ENCODE measurements around the gene EPHA8. TPM values are rescaled to one million over a fixed set of nuclear protein-coding genes. Genes with fewer than 3 reads are reported as not detected.

Gene EPHA8
- total and polyA plus RNA-seq, 2 of the 4 experiments (the other 2 are of a cell fraction): not detected

- H3K14ac ChIP-seq (replicated peaks; ENCODE audit: low read depth, low read length): no peak overlapping the region
- H3K4me1 ChIP-seq (ENCODE audit: control insufficient read depth, insufficient read depth, low read length): no peaks in the 10 kb centered on the region
- H2BK20ac ChIP-seq (ENCODE audit: low read depth, low read length): no peak overlapping the region
- no peak overlapping the region for H3K4me2 ChIP-seq (ENCODE audit: low read depth, low read length)
- peaks cover 65% of the 10 kb centered on the region for H3K27me3 ChIP-seq (ENCODE audit: control insufficient read depth, insufficient read depth, low read length)
- H4K20me1 ChIP-seq (ENCODE audit: insufficient read depth, low read length): no peaks in the 10 kb centered on the region
- in situ Hi-C loops (cut with MboI; ENCODE audit: low sequenced_read_pairs) (no loop called here), dilution Hi-C loops (cut with HindIII; ENCODE audit: low sequenced_read_pairs, unreplicated experiment) (no loop called here), intact Hi-C loops (cut with micrococcal nuclease) (no loop called here)
- H3K18ac ChIP-seq (ENCODE audit: low read depth, low read length): no peak overlapping the region
- ChIA-PET POLR2A (ENCODE audit: unreplicated experiment) (no interaction called here), CTCF (no interaction called here)
- no peaks in the 10 kb centered on the region for H3K9me3 ChIP-seq (ENCODE audit: control insufficient read depth, insufficient read depth, low read length)
- H4K91ac ChIP-seq (ENCODE audit: insufficient read depth, low read depth, low read length): no peak overlapping the region
- H3K23ac ChIP-seq (ENCODE audit: low read depth, low read length): no peak overlapping the region
- no peak overlapping the region for H3K4ac ChIP-seq (ENCODE audit: low read depth, low read length)
- no TSS peak for BruUV-seq (replicated peaks)
- ATAC-seq (ENCODE audit: low read depth): no peak
- H3K36me3 ChIP-seq (ENCODE audit: control insufficient read depth, insufficient read depth, low read length): no peaks in the 10 kb centered on the region
- H3K4me3 ChIP-seq (ENCODE audit: insufficient read depth, low read depth, low read length): no peak overlapping the region
- H2AFZ ChIP-seq (replicated peaks; ENCODE audit: low read length, poor library complexity): peak overlapping the region; percentile 14
- DNase-seq: no peak
- no peak overlapping the region for H4K8ac ChIP-seq (ENCODE audit: low read depth in 2 of 2, low read length in 2 of 2)
- H3K9me1 ChIP-seq (ENCODE audit: insufficient read depth, low read length): no peaks in the 10 kb centered on the region
- H2BK120ac ChIP-seq (ENCODE audit: low read depth, low read length): no peak overlapping the region
- no peak overlapping the region for H2AK9ac ChIP-seq (replicated peaks; ENCODE audit: low read depth, low read length, poor library complexity)
- H2BK5ac ChIP-seq (ENCODE audit: low read depth, low read length, poor library complexity, severe bottlenecking): no peak overlapping the region
- H4K5ac ChIP-seq (ENCODE audit: low read depth, low read length): no peak overlapping the region
- no peaks in the 10 kb centered on the region for H3K79me1 ChIP-seq (ENCODE audit: low read depth in 1 of 2, low read length in 2 of 2)
- 49% methylated on average over 8 of the region's 38 CpGs; no CpG with 5 or more reads in 1 of the 2 experiments for WGBS, 2 experiments (ENCODE audit: extremely low coverage in 2 of 2, insufficient read length in 1 of 2)
- no peak overlapping the region for H3K27ac ChIP-seq (ENCODE audit: insufficient read depth, low read length)
- H3K9ac ChIP-seq (ENCODE audit: low read depth, low read length): no peak overlapping the region
- no peak overlapping the region for H3K56ac ChIP-seq (ENCODE audit: extremely low read depth, insufficient read depth, low read length)
- no peak overlapping the region for H2AK5ac ChIP-seq (ENCODE audit: low read depth, low read length)
- H2BK15ac ChIP-seq (ENCODE audit: low read depth, low read length): no peak overlapping the region
- no peak for TF ChIP-seq MXI1 (IDR thresholded peaks at IDR 0.05; ENCODE audit: borderline replicate concordance, low read depth, low read length)
- TF ChIP-seq CTCF (conservative IDR thresholded peaks at IDR 0.05; ENCODE audit: low read depth, low read length): no peak
- TF ChIP-seq RAD21 (IDR thresholded peaks at IDR 0.05; ENCODE audit: low read length): no peak
- TF ChIP-seq FOS (IDR thresholded peaks at IDR 0.05; ENCODE audit: low read depth, low read length): no peak
- TF ChIP-seq MAZ (IDR thresholded peaks at IDR 0.05; ENCODE audit: borderline replicate concordance, low read depth, low read length): no peak
- TF ChIP-seq NFE2L2 (IDR thresholded peaks at IDR 0.05; ENCODE audit: low read depth, low read length): no peak
- no peak for TF ChIP-seq POLR2A (IDR thresholded peaks at IDR 0.05; ENCODE audit: low read depth, low read length)
- no peak for TF ChIP-seq RFX5 (IDR thresholded peaks at IDR 0.05; ENCODE audit: low read depth, low read length)
- TF ChIP-seq SMC3 (IDR thresholded peaks at IDR 0.05; ENCODE audit: low read depth, low read length): no peak
- no peak for TF ChIP-seq RCOR1 (IDR thresholded peaks at IDR 0.05; ENCODE audit: insufficient replicate concordance, low read length)
- TF ChIP-seq MAFK (IDR thresholded peaks at IDR 0.05; ENCODE audit: low read depth, low read length): no peak
- no peak for TF ChIP-seq CEBPB (IDR thresholded peaks at IDR 0.05; ENCODE audit: low read depth, low read length)
- TF ChIP-seq BHLHE40 (IDR thresholded peaks at IDR 0.05; ENCODE audit: low read depth, low read length): no peak
- TF ChIP-seq ELK1 (IDR thresholded peaks at IDR 0.05; ENCODE audit: borderline replicate concordance, low read depth, low read length): no peak
- TF ChIP-seq USF2 (IDR thresholded peaks at IDR 0.05; ENCODE audit: low read depth, low read length): no peak
Measured at GRCh38 chr1:22592919-22593790, 29.9 kb downstream of the EPHA8 start.
